ENCODE data around the gene HDDC2.

The HDDC2 gene

GRCh38 chr6:125233202-125233601 lies 68.6 kb downstream of the HDDC2 start:
- no peak for DNase-seq (ENCODE audit: low read depth)

GRCh38 chr6:125232466-125232865 lies 69.3 kb downstream of the HDDC2 start:
- peak; percentile 56 for DNase-seq (ENCODE audit: low read depth)

GRCh38 chr6:125231574-125232343 lies 70.0 kb downstream of the HDDC2 start:
- no peak for DNase-seq (ENCODE audit: low read depth)

GRCh38 chr6:125231133-125231532 lies 70.6 kb downstream of the HDDC2 start:
- DNase-seq (ENCODE audit: low read depth) = no peak

- DNase-seq (ENCODE audit: low read depth) = no peak
These were observed 71.1 kb downstream of the HDDC2 start for GRCh38 chr6:125230674-125231073.

- peak; percentile 11 for DNase-seq (ENCODE audit: low read depth)
These were observed 72.7 kb downstream of the HDDC2 start for GRCh38 chr6:125228981-125229479.

GRCh38 chr6:125227244-125227643 lies 74.5 kb downstream of the HDDC2 start:
- no peak for DNase-seq (ENCODE audit: low read depth)
